Vagina (tissue), 2 donors: ENCODE data around the gene TMEM42.

Experiments used
- POLR2A ChIP-seq, 2 donors: fragments of 450-650 bp; IDR thresholded peaks; one replicate each; pipeline ENCODE4 v1.6.1; 2017; ENCODE audit warnings: antibody characterized with exemption in 2 of 2, mild to moderate bottlenecking in 2 of 2, moderate library complexity in 2 of 2
- POLR2AphosphoS5 ChIP-seq, 2 donors: sonication (generic); formaldehyde crosslinking; IDR thresholded peaks; one replicate each; pipeline ENCODE4 v1.9.0; 2017; ENCODE audit warnings: antibody characterized with exemption in 2 of 2, mild to moderate bottlenecking in 2 of 2, low read depth in 1 of 2; ENCODE audit not compliant: insufficient read depth in 1 of 2
- TF ChIP-seq, protein P1 (sequence below), 3 experiments: fragments of 450-650 bp in 2 of 3; fragments of 200-600 bp in 1 of 3; sonication (generic) in 1 of 3; IDR thresholded peaks; one replicate each; pipeline ENCODE4 v1.5.1; 2017 to 2019; ENCODE audit warnings: antibody characterized with exemption in 3 of 3, mild to moderate bottlenecking in 2 of 3, moderate library complexity in 2 of 3

DNA sequence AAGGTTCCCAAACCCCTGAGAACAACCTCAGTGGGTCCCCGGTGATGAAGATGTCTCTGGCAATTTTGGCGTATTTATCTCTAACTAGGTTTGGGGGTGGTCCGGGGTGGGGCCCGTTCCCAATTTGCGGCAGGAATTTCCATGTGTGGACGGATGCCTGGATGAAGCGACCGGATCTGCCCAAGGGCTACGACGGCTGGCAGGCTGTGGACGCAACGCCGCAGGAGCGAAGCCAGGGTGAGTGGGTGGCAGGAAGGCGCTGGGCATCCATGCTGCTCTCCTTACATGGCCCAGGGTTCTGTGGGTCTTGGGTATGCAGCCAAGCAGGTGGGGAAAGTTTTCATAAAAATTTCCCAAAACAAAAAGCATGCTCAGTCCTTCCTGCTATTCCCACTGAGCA is 42.0 kb downstream of the TMEM42 start:
- TF ChIP-seq, protein P1, sequence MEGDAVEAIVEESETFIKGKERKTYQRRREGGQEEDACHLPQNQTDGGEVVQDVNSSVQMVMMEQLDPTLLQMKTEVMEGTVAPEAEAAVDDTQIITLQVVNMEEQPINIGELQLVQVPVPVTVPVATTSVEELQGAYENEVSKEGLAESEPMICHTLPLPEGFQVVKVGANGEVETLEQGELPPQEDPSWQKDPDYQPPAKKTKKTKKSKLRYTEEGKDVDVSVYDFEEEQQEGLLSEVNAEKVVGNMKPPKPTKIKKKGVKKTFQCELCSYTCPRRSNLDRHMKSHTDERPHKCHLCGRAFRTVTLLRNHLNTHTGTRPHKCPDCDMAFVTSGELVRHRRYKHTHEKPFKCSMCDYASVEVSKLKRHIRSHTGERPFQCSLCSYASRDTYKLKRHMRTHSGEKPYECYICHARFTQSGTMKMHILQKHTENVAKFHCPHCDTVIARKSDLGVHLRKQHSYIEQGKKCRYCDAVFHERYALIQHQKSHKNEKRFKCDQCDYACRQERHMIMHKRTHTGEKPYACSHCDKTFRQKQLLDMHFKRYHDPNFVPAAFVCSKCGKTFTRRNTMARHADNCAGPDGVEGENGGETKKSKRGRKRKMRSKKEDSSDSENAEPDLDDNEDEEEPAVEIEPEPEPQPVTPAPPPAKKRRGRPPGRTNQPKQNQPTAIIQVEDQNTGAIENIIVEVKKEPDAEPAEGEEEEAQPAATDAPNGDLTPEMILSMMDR (IDR thresholded peaks at IDR 0.05): no peak
- TF ChIP-seq POLR2A (IDR thresholded peaks at IDR 0.05) (no peak), POLR2AphosphoS5 (IDR thresholded peaks at IDR 0.05; ENCODE audit: insufficient read depth in 1 of 2, low read depth in 1 of 2) (no peak)
